ENCODE results near the gene GFM2. TPM values are rescaled to one million over a fixed set of nuclear protein-coding genes. Genes with fewer than 3 reads are reported as not detected.
A peak's percentile ranks its signal among the peaks of the same experiment; 100 is the strongest.

Gene GFM2
- total and polyA plus RNA-seq, 2 of the 13 experiments (the other 11 are each of a cell fraction or from before 2014, with no cell fraction given), result 22.0 to 41.6 TPM

- TF ChIP-seq E2F1 (CRISPR knock-in tag; IDR thresholded peaks at IDR 0.05) (peak; percentile 77), HNRNPL (IDR thresholded peaks at IDR 0.05; ENCODE audit: low read depth, low read length) (0 out of 2 replicates have a peak, but pooled peaks have one; percentile 12), SOX5 (CRISPR knock-in tag; IDR thresholded peaks at IDR 0.05; ENCODE audit: borderline replicate concordance) (no peak), TGIF2 (CRISPR knock-in tag; IDR thresholded peaks at IDR 0.05) (peak; percentile 7; the same call in 1 of the 2 replicates), ZNF354B (CRISPR knock-in tag; IDR thresholded peaks at IDR 0.05) (no peak), ZNF776 (CRISPR knock-in tag; IDR thresholded peaks at IDR 0.05) (0 out of 2 replicates have a peak, but pooled peaks have one; percentile 19), MTA1 (CRISPR knock-in tag; IDR thresholded peaks at IDR 0.05; ENCODE audit: borderline replicate concordance) (no peak), ZBTB40 (IDR thresholded peaks at IDR 0.05) (no peak), ZBTB40 (CRISPR knock-in tag; IDR thresholded peaks at IDR 0.05) (peak; percentile 49), SMC3 (IDR thresholded peaks at IDR 0.05; ENCODE audit: low read length) (no peak), NCOA1 (CRISPR knock-in tag; IDR thresholded peaks at IDR 0.05) (no peak), TERF1 (CRISPR knock-in tag; IDR thresholded peaks at IDR 0.05) (no peak), KLF12 (CRISPR knock-in tag; IDR thresholded peaks at IDR 0.05; ENCODE audit: borderline replicate concordance) (peak; percentile 81; the same call in 1 of the 2 replicates), BCL3 (CRISPR knock-in tag; IDR thresholded peaks at IDR 0.05) (peak; percentile 74; the same call in 1 of the 2 replicates), GTF3A (CRISPR knock-in tag; conservative IDR thresholded peaks at IDR 0.05) (no peak), ZNF746 (CRISPR knock-in tag; IDR thresholded peaks at IDR 0.05) (peak; percentile 35; the same call in 1 of the 2 replicates)
These were observed 81.7 kb downstream of the GFM2 start, which contains the start of gene HEXB (continued) for GRCh38 chr5:74684900-74685851.
